CD4-positive, alpha-beta T cell (primary cell): ENCODE results near the gene TMEM132C. TPM values are rescaled to one million over a fixed set of nuclear protein-coding genes. Genes with fewer than 3 reads are reported as not detected.

Experiments used
- ATAC-seq: fragments of 200-7000 bp; cut with Tn5 transposase; one replicate; pipeline ENCODE4 v1.10.0; 2022; ENCODE audit warnings: mild to moderate bottlenecking; ENCODE audit not compliant: poor library complexity
- CTCF ChIA-PET: fragments of 350-600 bp; sonication (Branson Sonifier 250); formaldehyde crosslinking; loops from one replicate; lab custom pipeline; 2021; ENCODE audit warnings: antibody characterized with exemption, inconsistent platforms; lab: Charles Lee
- POLR2A ChIA-PET: fragments of 350-600 bp; sonication (Branson Sonifier 250); formaldehyde crosslinking; loops from one replicate; lab custom pipeline; 2021; ENCODE audit warnings: antibody characterized with exemption, inconsistent platforms; lab: Charles Lee
- DNase-seq, 14 experiments: peaks; one replicate each; pipeline ENCODE4 v3.0.0-alpha.2; 2013 to 2020; ENCODE audit warnings: mixed read lengths in 2 of 14
- H3K27ac ChIP-seq, 2 donors: one replicate each; pipeline versions ENCODE4 v1.5.1 to v1.7.0; 2013; ENCODE audit warnings: low read length in 2 of 2, low read depth in 1 of 2, mild to moderate bottlenecking in 1 of 2
- H3K27me3 ChIP-seq, 2 experiments: 1 replicate in 1 of 2; 2 replicates in 1 of 2; pipeline versions ENCODE4 v1.6.1 to v1.7.0; 2013; ENCODE audit warnings: low read length in 2 of 2, control low read depth in 1 of 2, mild to moderate bottlenecking in 1 of 2, moderate library complexity in 1 of 2; ENCODE audit not compliant: insufficient read depth in 2 of 2, control insufficient read depth in 1 of 2
- H3K36me3 ChIP-seq: one replicate; pipeline ENCODE4 v1.6.1; 2013; ENCODE audit warnings: low read length, control low read depth; ENCODE audit not compliant: insufficient read depth
- H3K4me1 ChIP-seq: one replicate; pipeline ENCODE4 v1.6.1; 2013; ENCODE audit warnings: low read length, control low read depth; ENCODE audit not compliant: insufficient read depth
- H3K4me3 ChIP-seq: one replicate; pipeline ENCODE4 v1.5.1; 2013; ENCODE audit warnings: mild to moderate bottlenecking, low read length, moderate library complexity
- H3K9me3 ChIP-seq, 2 experiments: 1 replicate in 1 of 2; 2 replicates in 1 of 2; pipeline versions ENCODE4 v1.6.1 to v1.7.0; 2013; ENCODE audit warnings: low read length in 2 of 2, mild to moderate bottlenecking in 2 of 2, control low read depth in 1 of 2, moderate library complexity in 1 of 2; ENCODE audit not compliant: control insufficient read depth in 1 of 2, insufficient read depth in 1 of 2
- H3K27ac Mint-ChIP-seq: one replicate; pipeline ENCODE4 v1.8.0; 2020; ENCODE audit warnings: mixed read lengths
- H3K27me3 Mint-ChIP-seq: one replicate; pipeline ENCODE4 v1.8.0; 2021; ENCODE audit warnings: mixed read lengths
- H3K36me3 Mint-ChIP-seq: one replicate; pipeline ENCODE4 v1.8.0; 2021; ENCODE audit warnings: low read depth, mixed read lengths
- H3K4me1 Mint-ChIP-seq: one replicate; pipeline ENCODE4 v1.8.0; 2021; ENCODE audit warnings: low read depth, mixed read lengths
- H3K4me3 Mint-ChIP-seq: one replicate; pipeline ENCODE4 v1.8.0; 2020; ENCODE audit warnings: mild to moderate bottlenecking, mixed read lengths
- H3K9me3 Mint-ChIP-seq: one replicate; pipeline ENCODE4 v1.8.0; 2020; ENCODE audit warnings: mixed read lengths
- CTCF ChIP-seq: fragments of 200-600 bp; IDR thresholded peaks from one replicate; pipeline ENCODE4 v1.8.0; 2022; ENCODE audit warnings: antibody characterized with exemption, mild to moderate bottlenecking
- intact Hi-C, 2 experiments: fragments of 100-400 bp; cut with DNase I in 1 of 2; cut with micrococcal nuclease in 1 of 2; formaldehyde crosslinking; loops; one replicate each; pipeline versions ENCODE4 v1.15.1 to v1.9.0; 2023 to 2025; cut with DNase I, micrococcal nuclease
- total RNA-seq, 174 experiments: library from RNA in 2 of 174; stranded (reverse) in 2 of 174; gene quantifications; one replicate each; pipeline ENCODE4 v1.2.3 and lab custom pipeline; 2021 to 2026

Gene TMEM132C
- total RNA-seq, 2 experiments from 2014 or later = not detected

GRCh38 chr12:128337071-128337345 is 70.0 kb downstream of the TMEM132C start:
- no peak overlapping the region for H3K4me3 ChIP-seq
- peaks cover 0 to 22% of the 10 kb centered on the region in 2 experiments for H3K9me3 ChIP-seq
- no peak overlapping the region for H3K27ac Mint-ChIP-seq
- no peak overlapping the region for H3K27ac ChIP-seq
- H3K4me1 ChIP-seq = no peaks in the 10 kb centered on the region
- ChIA-PET POLR2A (no interaction called here), CTCF (no interaction called here)
- H3K27me3 ChIP-seq = peaks cover 4 to 5% of the 10 kb centered on the region in 2 experiments
- H3K27me3 Mint-ChIP-seq = no peaks in the 10 kb centered on the region
- ATAC-seq (no peak), DNase-seq (no peak)
- intact Hi-C loops = no loop called here
- TF ChIP-seq CTCF = no peak
- H3K4me3 Mint-ChIP-seq = no peak overlapping the region
- no peaks in the 10 kb centered on the region for H3K36me3 ChIP-seq
- peaks cover 6% of the 10 kb centered on the region for H3K9me3 Mint-ChIP-seq
- H3K4me1 Mint-ChIP-seq = no peaks in the 10 kb centered on the region
- H3K36me3 Mint-ChIP-seq = no peaks in the 10 kb centered on the region

GRCh38 chr12:128337431-128338170 is 70.6 kb downstream of the TMEM132C start:
- no peak for TF ChIP-seq CTCF
- ChIA-PET CTCF (no interaction called here), POLR2A (no interaction called here)
- no peak overlapping the region for H3K27ac ChIP-seq
- H3K4me1 Mint-ChIP-seq = no peaks in the 10 kb centered on the region
- no peak overlapping the region for H3K4me3 Mint-ChIP-seq
- no peaks in the 10 kb centered on the region for H3K36me3 Mint-ChIP-seq
- no peaks in the 10 kb centered on the region for H3K4me1 ChIP-seq
- peaks cover 6% of the 10 kb centered on the region for H3K9me3 Mint-ChIP-seq
- H3K27me3 Mint-ChIP-seq = no peaks in the 10 kb centered on the region
- H3K4me3 ChIP-seq = no peak overlapping the region
- H3K27me3 ChIP-seq = peaks cover 4 to 5% of the 10 kb centered on the region in 2 experiments
- H3K36me3 ChIP-seq = no peaks in the 10 kb centered on the region
- H3K27ac Mint-ChIP-seq = no peak overlapping the region
- intact Hi-C loops = no loop called here
- ATAC-seq (no peak), DNase-seq (no peak)
- H3K9me3 ChIP-seq = peaks cover 0 to 22% of the 10 kb centered on the region in 2 experiments

- DNase-seq = no peak
- H3K4me3 ChIP-seq = no peak overlapping the region
- H3K9me3 Mint-ChIP-seq = peaks cover 6% of the 10 kb centered on the region
- no peak for TF ChIP-seq CTCF
- no peak for ATAC-seq
- H3K4me3 Mint-ChIP-seq = no peak overlapping the region
- H3K4me1 Mint-ChIP-seq = no peaks in the 10 kb centered on the region
- no peaks in the 10 kb centered on the region for H3K36me3 ChIP-seq
- no peak overlapping the region for H3K27ac Mint-ChIP-seq
- intact Hi-C loops = no loop called here
- H3K27ac ChIP-seq = no peak overlapping the region
- peaks cover 0 to 21% of the 10 kb centered on the region in 2 experiments for H3K9me3 ChIP-seq
- H3K36me3 Mint-ChIP-seq = no peaks in the 10 kb centered on the region
- CTCF ChIA-PET = no interaction called here
- no peaks in the 10 kb centered on the region for H3K27me3 Mint-ChIP-seq
- peaks cover 4 to 5% of the 10 kb centered on the region in 2 experiments for H3K27me3 ChIP-seq
- H3K4me1 ChIP-seq = no peaks in the 10 kb centered on the region
- POLR2A ChIA-PET = no interaction called here
Measured at GRCh38 chr12:128338386-128339125, 71.6 kb downstream of the TMEM132C start.
